Measurements from ENCODE around the gene ZNF512B.
"Not testable (repeated sequence)": the region's sequence is repeated elsewhere in the genome, so short reads cannot be mapped to it uniquely, and the experiment has no call there.

Gene ZNF512B

DNA sequence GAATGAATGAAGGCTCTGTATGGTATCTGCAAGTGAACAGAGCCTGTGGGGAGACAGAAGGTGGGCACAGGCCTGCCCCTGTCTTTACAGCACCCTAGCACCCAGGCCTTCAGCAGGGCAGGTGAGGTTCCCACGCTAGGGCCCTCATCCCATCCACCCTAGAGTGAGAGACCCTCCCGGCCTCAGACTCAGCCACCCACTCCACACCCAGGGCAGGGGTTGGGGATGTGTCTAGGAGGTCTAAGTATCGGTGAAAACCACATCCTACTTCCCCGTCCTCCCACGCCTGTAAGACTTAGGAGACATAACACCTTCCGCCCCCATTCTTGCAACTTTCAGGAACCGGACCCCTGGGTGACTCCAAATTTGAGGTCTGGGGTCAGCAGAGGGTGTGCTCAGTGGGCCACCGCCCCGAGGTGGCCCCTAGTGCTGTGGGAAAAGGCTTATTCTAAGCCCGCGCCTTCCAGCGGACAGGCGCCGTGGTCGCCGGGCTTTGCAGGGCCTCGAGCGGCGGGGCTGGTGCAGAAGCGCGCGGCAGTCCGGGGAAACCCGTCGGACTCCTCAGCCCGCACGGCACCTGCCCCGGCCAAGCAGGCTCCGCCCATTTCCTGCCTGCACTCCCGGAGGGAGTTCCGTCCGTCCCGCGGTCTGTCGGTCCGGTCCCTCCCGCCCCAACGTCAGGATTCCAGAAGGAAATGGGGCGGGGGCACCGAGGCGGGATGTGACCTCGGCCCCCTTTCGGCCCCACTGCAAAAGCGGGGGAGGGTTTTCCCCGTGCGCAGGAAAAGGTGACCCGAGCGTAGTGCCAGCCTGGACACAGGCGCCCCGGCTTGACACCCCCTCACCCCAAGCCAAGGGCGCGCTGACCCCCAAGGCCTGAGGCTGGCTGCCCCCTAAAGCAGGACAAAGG lies 8.8 kb upstream of the ZNF512B start:
- peak; percentile 59 for DNase-seq

DNA sequence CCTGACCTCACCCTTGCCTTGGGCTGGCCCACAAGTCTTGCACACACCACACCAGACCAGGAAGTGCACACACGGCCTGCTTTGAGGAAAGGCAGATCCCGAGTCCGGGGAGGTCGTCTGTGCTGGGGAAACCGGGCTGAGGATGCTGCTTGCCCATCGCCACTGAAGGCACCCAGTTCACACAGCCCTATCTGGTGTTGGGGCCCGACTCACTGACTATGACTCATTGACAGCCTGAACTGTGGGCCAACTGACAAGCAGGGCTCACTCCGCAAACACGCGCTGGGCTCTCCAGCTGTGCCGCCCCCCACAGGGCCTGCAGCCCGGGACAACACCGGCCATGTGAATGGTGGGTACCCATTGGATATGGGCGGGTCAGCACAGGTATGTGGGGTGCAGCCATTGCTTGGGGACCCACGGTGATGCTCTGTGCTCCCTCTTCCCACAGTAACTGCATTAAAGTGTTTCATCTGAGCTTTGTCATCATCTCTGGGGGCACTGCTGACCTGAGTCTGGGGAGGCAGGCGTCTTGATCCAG lies 8.1 kb upstream of the ZNF512B start:
- peak; percentile 60 for DNase-seq

DNA sequence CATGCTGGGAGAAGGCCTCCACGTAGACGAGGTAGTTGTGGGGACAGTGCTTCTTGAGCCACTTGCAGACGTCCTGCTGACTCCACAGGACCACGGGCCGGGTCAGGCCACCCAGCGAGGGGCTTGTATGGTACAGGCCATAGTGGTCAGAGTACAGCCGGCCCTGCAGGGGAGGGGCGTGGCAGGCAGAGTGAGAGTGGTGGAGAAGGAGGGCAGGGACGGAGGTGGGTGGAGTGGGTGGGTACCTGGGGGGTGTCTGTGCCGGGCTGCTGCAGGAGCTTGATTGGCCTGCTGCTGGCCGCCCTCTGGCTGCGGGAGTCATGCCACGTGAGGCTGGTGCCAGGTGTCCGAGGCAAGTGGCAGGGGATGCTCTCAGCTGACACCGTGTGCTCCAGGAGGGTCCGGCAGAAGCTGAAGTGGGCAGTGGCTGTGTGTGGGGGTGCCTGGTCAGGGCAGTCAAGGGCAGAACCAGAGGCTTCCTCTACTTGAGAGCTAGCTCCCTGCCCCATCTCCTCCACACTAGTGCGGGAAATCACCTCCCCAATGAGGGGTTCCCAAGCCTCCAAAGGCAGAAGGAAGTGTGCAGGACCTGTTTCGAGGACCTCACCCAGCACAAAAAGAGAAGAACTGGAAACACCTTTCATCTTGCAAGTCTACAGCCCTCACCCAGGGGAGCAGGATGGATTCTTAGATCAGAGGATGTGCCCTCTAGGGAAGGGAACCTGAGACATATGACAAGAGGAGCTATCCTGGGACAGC lies 7.4 kb upstream of the ZNF512B start:
- no peak for DNase-seq

DNA sequence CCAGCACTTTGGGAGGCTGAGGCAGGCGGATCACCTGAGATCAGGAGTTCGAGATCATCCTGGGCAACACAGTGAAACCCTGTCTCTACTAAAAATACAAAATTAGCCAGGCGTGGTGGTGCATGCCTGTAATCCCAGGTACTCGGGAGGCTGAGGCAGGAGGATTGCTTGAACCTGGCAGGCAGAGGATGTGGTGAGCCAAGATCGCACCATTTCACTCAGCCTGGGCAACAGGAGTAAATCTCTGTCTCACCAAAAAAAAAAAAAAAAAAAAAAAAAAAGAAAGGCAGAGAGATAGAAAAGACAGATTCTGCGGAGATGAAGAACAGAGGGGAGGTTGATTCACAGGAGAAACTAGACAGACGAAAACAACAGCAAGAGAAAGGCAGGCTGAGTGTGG lies 6.8 kb upstream of the ZNF512B start:
- DNase-seq, result not testable (repeated sequence)

DNA sequence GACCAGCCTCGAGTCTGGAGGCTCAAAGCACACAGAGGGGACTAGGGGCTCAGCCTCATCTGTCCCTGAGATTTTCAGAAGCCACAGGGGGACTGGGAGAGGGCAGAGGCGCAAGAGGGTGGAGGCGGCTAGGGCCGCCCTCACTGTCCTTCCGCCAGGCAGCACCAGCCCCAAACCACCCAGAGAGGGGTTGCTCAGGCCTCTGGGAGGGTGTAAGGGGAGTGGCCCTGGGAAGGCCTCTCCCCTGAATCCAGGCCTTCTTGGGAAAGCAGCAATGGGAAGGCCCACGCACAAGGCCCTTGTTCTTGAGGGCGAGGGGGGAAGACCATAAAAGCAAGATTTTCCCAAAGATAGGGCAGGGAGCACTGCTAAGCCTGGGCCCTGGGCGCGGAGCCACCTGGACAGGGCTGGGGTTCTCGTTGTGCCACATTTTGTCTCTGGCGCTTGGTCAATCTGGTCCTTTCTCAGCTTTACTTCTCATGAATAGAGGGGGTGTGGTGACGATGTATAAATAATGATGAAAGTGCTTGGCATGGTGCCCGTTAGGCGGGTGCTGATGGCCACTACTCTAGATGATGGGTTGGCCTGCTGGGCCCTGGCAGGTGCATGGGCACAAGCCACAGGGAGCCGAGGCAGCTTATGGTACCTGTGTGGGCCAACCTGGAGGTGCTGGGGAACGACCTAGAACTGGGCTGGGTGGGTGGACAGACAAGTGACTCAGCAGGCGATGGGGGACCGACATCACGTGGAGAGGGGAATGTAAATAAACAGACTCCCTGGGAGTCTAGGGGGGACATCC lies 4.9 kb upstream of the ZNF512B start:
- DNase-seq, result no peak

DNA sequence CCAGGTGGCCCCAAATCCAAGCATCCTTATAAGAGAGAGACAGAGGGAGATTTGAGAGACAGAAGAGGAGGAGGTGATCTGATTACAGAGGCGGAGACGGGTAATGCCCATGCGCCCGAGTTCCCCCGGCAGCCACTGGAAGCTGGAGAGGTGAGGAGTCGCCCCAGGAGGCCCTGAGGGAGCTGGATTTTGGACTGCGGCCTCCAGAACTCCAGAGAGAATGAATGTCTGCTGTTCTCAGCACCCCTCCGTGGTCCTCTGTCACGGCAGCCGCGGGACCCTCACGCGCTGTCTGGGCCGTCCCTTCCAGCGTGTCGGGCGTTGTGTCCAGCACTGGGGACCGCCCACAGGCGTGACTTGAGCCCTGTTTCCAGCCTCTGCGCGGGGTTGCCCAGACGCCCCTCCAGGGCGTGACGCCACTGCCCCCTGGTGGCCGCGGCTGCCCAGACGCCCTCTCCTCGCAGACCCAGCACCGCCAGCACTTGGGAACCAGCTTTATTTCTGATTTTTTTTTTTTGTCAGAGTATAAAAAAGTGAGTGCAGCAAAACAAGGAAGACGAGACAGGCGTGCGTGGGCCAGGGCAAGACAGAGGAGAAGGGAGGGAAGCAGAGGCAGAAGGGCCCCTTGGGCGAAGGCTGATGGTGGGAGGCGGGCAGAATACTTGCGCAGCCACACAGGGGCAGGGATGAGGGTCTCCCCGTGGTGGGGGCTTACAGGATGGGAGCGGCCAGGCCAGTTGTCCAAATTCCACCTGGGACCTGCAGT lies 4.1 kb upstream of the ZNF512B start:
- peak; percentile 70 for DNase-seq

DNA sequence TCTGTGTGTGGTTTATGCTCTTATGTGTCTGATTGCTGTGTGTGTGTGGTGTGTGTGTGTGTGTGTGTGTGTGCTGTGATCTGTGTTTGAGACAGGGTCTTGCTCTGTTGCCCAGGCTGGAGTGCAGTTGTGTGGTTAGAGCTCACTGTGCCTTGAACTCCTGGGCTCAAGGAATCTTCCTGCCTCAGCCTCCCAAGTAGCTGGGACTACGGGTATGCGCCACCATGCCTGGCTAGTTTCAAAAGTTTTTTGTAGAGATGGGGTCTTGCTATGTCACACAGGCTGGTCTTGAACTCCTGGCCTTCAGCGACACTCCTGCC lies 3.4 kb upstream of the ZNF512B start:
- no peak for DNase-seq

DNA sequence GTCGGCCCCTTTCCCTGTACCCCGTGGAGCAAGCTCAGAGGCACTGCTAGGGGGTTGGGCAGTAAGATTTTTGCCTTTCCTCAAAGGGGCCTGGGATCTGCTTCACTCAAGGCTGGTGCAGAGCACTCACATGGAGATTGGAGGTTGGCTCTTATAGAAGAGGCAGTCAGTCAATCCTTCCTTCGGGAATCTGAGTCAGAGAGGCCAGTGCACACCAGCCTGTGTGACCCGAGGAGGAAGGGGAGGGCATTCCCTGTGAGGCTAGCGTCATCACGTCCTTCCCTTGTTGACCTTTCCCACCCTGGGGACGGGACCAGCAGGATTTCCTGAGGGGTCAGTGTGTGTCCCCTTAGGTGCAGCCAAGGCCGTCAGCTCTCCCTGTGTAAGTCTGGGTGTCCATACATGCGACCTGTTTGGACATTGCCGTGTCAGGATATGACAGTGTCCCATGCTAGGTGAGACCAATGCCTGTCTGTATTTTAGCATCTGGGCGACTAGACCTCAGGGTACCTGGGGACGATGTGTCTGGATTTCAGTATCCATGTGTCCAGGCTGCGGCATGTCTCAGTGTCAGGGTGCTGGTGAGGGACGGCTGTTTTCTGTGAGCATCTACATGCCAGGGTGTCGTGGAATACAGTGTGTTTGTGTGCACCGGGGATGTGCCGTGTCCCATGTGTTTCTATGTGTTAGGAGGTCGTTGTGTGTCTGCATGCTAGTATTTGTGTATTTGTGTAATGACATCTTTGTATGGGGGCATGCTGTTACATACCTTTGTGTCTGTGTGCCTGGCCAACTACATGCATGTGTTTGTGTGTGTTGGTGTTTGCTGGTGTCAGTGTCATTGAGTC lies 2.8 kb upstream of the ZNF512B start:
- DNase-seq, result no peak

DNA sequence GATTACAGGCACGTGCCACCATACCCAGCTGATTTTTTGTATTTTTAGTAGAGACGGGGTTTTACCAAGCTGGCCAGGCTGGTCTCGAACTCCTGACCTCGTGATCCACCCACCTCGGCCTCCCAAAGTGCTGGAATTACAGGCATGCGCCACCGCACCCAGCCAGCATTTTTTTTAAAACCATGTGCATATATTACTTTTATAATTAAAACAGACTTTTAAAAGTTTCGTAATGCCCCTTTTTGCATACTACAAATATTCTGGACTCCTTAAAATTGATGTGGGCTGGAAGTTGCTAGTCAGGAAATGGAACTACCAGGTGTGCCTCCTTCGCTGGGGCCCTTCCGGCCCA lies 2.2 kb upstream of the ZNF512B start:
- DNase-seq, result not testable (repeated sequence)

DNA sequence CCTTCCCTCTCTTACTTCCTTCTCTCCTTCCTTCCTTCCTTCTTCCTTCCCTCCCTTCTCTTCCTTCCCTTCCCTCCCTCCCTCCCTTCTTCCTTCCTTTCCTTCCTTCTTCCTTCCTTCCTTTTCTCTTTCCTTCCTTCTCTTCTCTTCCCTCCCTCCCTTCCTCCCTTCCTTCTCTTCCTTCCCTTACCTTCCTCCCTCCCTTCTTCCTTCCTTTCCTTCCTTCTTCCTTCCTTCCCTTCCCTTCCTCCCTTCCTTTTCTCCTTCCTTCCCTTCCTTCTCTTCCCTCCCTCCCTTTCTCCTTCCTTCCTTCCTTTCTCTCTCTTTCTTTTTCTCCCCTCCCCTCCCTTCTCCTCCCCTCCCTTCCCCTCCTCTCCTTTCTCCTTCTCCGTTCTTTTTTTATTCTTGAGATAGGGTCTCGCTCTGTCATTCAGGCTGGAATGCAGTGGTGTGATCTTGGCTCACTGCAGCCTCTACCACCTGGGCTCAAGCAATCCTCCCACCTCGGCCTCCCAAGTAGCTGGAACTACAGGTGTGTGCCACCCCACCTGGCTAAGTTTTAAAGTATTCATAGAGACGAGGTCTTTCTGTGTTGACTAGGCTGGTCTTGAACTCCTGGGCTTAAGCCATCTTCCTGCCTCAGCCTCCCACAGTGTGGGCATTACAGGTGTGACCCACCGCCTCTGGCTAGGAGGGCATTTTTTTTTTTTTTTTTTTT lies 1.1 kb upstream of the ZNF512B start:
- DNase-seq, result no peak

DNA sequence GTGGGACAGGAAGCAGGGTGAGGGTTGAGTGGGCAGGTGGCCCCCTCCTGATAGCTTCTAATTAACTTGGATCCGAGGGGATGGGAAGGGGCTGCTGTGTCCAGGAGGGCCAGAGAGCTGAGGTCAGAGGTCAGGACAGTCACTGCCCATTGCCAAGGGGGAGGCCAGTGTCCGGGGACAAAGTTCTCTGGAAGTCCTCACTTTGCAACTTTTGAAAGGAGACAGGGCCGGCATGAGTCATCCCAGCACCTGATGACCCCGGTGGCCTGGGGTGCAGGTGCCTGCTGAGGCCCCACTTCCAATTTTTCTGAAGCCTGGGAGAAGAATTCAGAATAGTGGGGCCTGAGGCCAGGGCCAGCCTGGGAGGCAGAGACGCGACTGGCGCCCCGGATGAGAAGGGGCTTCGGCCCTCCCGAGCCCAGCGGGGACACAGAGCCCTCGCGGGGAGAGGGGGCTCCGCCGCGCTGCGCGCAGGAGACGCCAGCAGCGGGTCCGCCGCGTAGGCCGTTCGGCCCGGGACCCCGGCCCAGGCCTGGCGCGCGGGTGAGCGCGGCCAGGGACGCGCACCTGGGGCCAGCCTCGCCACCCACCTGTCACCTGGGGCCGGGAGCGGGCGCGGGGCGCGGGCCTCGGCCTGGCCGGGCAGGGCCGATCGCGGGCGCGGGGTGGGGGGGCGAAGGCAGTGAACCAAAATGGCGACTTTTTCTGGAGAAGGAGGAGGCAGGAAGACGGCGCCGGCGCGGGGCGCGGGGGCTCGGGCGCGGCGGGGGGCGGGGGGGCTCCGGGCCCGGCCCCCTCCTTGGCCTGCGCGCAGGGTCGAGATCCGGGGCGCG lies 586 bp downstream of the ZNF512B start:
- DNase-seq, result no peak

DNA sequence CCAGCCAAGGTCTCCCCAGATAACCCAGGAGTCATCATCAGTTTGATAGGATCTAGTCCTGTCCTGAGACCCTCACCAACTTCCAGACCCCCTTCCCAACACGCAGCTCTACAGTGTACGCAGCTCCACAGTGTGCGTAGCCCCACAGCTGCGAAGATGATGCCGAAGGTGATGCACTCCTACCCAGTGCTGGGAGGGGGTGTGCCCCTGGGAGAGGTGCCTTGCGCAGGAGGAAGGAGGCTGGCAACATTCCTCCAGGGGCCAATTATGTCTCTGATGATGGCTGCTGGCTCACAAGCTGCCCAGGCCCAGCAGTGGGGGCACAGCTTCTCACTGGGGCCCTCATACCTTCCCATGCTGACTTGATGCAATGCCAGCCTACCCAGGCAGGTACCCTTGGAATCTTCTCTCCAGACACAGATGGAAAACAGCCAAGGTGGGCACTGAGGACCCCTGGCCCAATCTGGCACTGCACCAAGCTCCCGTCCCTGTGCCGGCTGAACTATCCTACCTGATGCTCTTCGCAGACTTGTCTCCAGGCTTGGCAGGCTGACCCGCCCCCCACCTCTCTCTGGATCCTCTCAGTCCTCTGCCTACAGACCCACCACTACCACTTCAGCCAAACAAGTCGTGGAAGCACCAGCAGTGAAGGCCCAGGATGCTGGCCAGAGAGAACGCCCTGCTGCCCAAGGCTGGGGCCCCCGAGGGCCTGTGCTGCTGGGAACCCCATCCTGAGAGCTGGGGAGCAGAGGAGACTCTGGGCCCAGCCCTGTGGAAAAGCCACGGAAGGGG lies 1.4 kb downstream of the ZNF512B start:
- DNase-seq, result no peak

DNA sequence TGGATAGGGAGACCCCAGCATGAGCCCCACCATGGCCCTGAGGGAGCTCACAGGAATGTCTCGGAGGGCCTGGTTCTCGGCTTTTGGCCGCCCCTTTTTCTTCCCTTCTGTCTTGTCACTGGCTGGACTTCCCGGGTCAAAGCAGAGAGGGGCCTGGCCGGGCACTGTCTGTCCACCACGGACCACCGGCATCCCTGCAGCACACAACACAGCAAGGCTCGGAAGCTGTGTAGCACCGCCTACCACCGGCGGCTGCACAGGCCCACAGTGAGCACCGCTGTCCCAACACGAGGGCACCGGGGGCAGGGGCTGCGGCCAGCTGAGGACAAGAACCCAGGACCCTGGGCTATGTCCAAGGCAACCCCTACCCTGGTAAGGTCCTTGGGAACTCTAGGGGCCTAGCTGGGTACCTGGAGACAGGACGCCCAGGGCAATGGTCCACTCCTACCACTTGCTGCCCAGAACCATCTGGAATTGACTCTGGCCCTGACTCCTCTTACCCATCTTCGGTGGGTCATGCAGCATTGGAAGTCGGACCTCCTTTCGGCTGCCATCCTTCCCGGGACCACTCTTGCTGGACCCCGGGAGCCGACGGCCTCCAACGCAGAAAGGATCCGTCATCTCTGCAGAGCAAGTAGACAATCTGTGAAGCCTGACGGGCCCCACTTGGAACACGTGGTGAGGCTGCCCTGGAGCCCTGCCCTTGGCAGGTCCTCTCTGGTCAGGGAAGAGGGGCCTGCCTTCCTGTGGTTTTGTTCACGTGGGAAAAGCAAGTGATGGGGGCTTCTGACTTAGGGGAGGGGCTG lies 2.2 kb downstream of the ZNF512B start:
- DNase-seq, result no peak

DNA sequence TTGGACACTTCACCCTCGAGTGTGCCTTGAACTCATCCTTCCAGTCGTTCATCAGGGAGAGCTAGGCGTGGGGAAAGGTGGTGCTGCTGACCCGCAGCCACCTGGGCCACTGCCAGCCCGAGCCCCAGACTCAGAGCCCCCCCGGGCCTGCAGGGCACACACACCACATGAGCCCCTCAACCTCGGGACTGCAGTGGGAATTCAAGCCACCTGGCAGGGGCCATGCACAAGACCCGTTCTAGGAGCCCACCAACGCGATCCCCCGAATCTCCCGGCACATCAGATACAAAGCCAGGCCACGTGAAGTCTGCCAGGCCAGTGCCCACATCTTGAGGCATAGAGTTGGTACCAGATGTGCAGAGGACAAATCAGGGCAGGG lies 2.8 kb downstream of the ZNF512B start:
- DNase-seq, result no peak

DNA sequence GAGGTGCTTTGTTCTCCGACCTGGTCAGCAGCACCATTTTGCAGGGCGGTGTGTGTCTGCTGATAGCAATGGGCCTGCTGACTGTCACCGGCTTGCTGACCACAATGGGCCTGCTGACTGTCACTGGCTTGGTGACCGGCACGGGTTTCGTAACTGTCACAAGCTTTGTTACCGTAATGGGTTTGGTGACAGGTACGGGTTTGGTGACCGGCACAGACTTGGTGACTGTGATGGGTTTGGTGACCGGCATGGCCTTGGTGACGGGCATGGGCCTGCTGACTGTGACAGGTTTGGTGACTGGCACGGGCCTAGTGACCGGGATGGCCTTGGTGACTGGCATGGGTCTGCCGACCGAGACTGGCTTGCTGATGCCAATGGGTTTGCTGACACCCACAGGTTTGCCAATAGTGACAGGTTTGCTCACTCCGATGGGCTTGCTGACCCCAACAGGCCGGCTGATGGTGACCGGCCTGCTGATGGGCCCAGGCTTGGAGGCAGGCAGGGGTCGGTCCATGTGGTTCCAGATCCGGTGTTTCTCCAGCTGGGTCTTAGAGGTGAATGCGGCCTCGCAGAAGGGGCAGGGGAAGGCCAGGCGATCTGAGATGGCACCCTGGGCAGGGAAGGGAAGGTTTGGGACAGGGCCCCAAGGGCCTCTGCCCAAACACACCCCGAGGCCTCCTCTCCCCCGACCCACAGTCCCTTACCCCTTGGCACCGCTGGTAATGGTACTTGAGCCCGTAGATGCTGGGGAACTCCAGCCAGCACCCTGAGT lies 3.4 kb downstream of the ZNF512B start:
- DNase-seq, result no peak

DNA sequence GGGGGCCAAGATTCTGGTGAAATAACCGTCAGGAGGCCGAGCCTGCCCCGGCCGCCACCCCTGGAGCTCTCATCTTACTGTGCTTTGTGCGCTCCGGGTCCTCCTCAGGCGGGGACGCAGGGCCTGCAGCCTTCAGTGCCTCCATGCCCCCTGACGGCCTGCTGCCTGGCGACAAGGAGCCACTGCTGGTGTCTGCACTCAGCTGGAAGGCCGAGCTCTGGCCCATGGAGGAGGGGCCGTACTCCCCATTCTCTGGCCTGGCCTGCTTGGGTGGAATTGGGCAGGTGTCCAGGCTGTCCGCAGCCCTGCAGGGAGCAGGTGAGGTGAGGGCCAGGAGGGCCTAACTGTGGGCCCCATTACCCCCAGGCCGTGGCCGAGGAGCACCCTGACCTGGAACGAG lies 5.3 kb downstream of the ZNF512B start:
- DNase-seq, result peak; percentile 1

DNA sequence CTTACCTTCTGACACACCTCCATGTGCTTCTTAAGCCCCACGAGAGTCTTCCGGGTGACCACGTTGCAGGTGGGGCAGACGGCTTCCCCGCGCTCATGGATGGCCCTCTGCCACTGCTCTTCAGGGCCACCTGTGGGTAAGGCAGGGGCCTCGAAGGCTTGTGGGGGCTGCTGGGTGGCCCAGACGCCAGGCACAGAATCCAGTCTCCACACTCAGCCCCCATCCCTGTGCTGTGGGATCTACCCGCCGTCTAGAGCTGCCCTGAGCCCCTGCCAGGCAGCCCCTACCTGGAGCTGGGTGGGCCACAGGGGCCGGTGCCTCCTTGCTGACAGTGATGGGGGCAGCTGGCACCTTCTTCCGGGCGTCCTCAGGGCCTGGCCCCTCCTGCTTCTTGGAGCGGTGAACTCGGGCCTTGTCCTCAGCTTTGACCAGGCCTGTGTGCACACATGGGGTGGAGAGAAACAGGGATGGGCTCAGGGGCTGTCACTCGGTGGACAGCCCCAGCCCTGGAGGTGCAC lies 5.9 kb downstream of the ZNF512B start:
- DNase-seq, result no peak
